Measurements from ENCODE around the gene SLC2A3. TPM values are rescaled to one million over a fixed set of nuclear protein-coding genes. Genes with fewer than 3 reads are reported as not detected.
A peak's percentile ranks its signal among the peaks of the same experiment; 100 is the strongest.

SLC2A3 gene
- total and polyA plus RNA-seq, 2 of the 13 experiments (the other 11 are each of a cell fraction or from before 2014, with no cell fraction given): 39.3 to 580 TPM

- TF ChIP-seq ZBTB49 (CRISPR knock-in tag; IDR thresholded peaks at IDR 0.05; ENCODE audit: borderline replicate concordance) (no peak), PHB2 (IDR thresholded peaks at IDR 0.05; ENCODE audit: partially characterized antibody) (no peak), POGZ (CRISPR knock-in tag; IDR thresholded peaks at IDR 0.05) (peak; percentile 70; the same call in 1 of the 2 replicates), ARID5B (CRISPR knock-in tag; IDR thresholded peaks at IDR 0.05) (peak; percentile 87), ZNF816 (CRISPR knock-in tag; IDR thresholded peaks at IDR 0.05; ENCODE audit: borderline replicate concordance) (no peak; the same call in 1 of the 2 replicates), TBX2 (CRISPR knock-in tag; IDR thresholded peaks at IDR 0.05; ENCODE audit: borderline replicate concordance) (peak; percentile 58), EEA1 (CRISPR knock-in tag; IDR thresholded peaks at IDR 0.05; ENCODE audit: borderline replicate concordance) (no peak), ZKSCAN5 (CRISPR knock-in tag; IDR thresholded peaks at IDR 0.05) (0 out of 2 replicates have a peak, but pooled peaks have one; percentile 55), ZNF558 (CRISPR knock-in tag; IDR thresholded peaks at IDR 0.05; ENCODE audit: borderline replicate concordance) (no peak), RARG (CRISPR knock-in tag; IDR thresholded peaks at IDR 0.05; ENCODE audit: low read depth) (no peak), KAT8 (CRISPR knock-in tag; IDR thresholded peaks at IDR 0.05) (peak; percentile 63), RORA (CRISPR knock-in tag; IDR thresholded peaks at IDR 0.05) (no peak), AKAP8 (CRISPR knock-in tag; IDR thresholded peaks at IDR 0.05) (0 out of 2 replicates have a peak, but pooled peaks have one; percentile 47), GATA4 (IDR thresholded peaks at IDR 0.05; ENCODE audit: borderline replicate concordance, low read depth) (peak; percentile 90; the same call in 1 of the 2 replicates), FOXK2 (IDR thresholded peaks at IDR 0.05) (no peak), SKI (IDR thresholded peaks at IDR 0.05; ENCODE audit: partially characterized antibody) (peak; percentile 19), ZNF30 (CRISPR knock-in tag; IDR thresholded peaks at IDR 0.05) (no peak), ZBTB33 (CRISPR knock-in tag; IDR thresholded peaks at IDR 0.05) (0 out of 2 replicates have a peak, but pooled peaks have one; percentile 47), ZFP37 (CRISPR knock-in tag; IDR thresholded peaks at IDR 0.05; ENCODE audit: borderline replicate concordance) (0 out of 2 replicates have a peak, but pooled peaks have one; percentile 27), NFKB2 (CRISPR knock-in tag; IDR thresholded peaks at IDR 0.05; ENCODE audit: borderline replicate concordance) (no peak), JUN (CRISPR knock-in tag; IDR thresholded peaks at IDR 0.05) (peak; percentile 79; the same call in 1 of the 2 replicates), NR2F2 (IDR thresholded peaks at IDR 0.05; ENCODE audit: borderline replicate concordance, low read depth) (peak; percentile 68; the same call in 1 of the 2 replicates), ZNF468 (CRISPR knock-in tag; IDR thresholded peaks at IDR 0.05) (no peak), JARID2 (CRISPR knock-in tag; IDR thresholded peaks at IDR 0.05; ENCODE audit: insufficient replicate concordance) (no peak)
These were observed 29.0 kb downstream of the SLC2A3 start (continued) for GRCh38 chr12:7907009-7907408.
